ENCODE results near the gene NOP16. TPM values are rescaled to one million over a fixed set of nuclear protein-coding genes. Genes with fewer than 3 reads are reported as not detected.

The NOP16 gene
- polyA plus RNA-seq, 4 donors, result 22.5 to 47.6 (median 29.2) TPM

- peaks cover 6 to 91% (median 9%) of the 10 kb centered on the region in 3 donors for H3K36me3 ChIP-seq (ENCODE audit: control insufficient read depth in 3 of 3, insufficient read depth in 2 of 3, low read depth in 1 of 3, low read length in 3 of 3)
- 82 to 93% (median 90%) methylated on average over 11 of the region's 11 CpGs for WGBS, 3 donors
- FAIRE-seq, result no peak
- no peak overlapping the region for H3K27ac ChIP-seq (ENCODE audit: low read depth in 1 of 3, low read length in 2 of 3)
- peaks cover 0 to 2% (median 0%) of the 10 kb centered on the region in 3 donors for H3K4me1 ChIP-seq (ENCODE audit: control insufficient read depth in 3 of 3, insufficient read depth in 2 of 3, low read depth in 1 of 3, low read length in 2 of 3)
- H3K4me3 ChIP-seq (ENCODE audit: low read depth in 1 of 3, low read length in 3 of 3), result no peak overlapping the region
- no peak for DNase-seq
- H3K27me3 ChIP-seq (ENCODE audit: control insufficient read depth in 3 of 3, insufficient read depth in 3 of 3, low read length in 3 of 3), result no peaks in the 10 kb centered on the region
- H3K9me3 ChIP-seq (ENCODE audit: control insufficient read depth in 2 of 2, insufficient read depth in 1 of 2, low read depth in 1 of 2, low read length in 1 of 2), result no peaks in the 10 kb centered on the region
Measured at GRCh38 chr5:176394881-176395675, 6.7 kb upstream of the NOP16 start.

- Histone ChIP-seq H3K27ac (ENCODE audit: low read depth in 1 of 3, low read length in 2 of 3) (no peak overlapping the region), H3K4me1 (ENCODE audit: control insufficient read depth in 3 of 3, insufficient read depth in 2 of 3, low read depth in 1 of 3, low read length in 2 of 3) (peaks cover 0 to 3% (median 0%) of the 10 kb centered on the region in 3 donors), H3K9me3 (ENCODE audit: control insufficient read depth in 2 of 2, insufficient read depth in 1 of 2, low read depth in 1 of 2, low read length in 1 of 2) (no peaks in the 10 kb centered on the region), H3K36me3 (ENCODE audit: control insufficient read depth in 3 of 3, insufficient read depth in 2 of 3, low read depth in 1 of 3, low read length in 3 of 3) (peaks cover 6 to 82% (median 9%) of the 10 kb centered on the region in 3 donors), H3K4me3 (ENCODE audit: low read depth in 1 of 3, low read length in 3 of 3) (no peak overlapping the region), H3K27me3 (ENCODE audit: control insufficient read depth in 3 of 3, insufficient read depth in 3 of 3, low read length in 3 of 3) (no peaks in the 10 kb centered on the region)
- WGBS, 3 donors, result 94 to 97% (median 94%) methylated on average over 9 of the region's 9 CpGs
- no peak for DNase-seq
- no peak for FAIRE-seq
Measured at GRCh38 chr5:176394096-176394495, 5.7 kb upstream of the NOP16 start.

- H3K4me1 ChIP-seq (ENCODE audit: control insufficient read depth in 3 of 3, insufficient read depth in 2 of 3, low read depth in 1 of 3, low read length in 2 of 3), result peaks cover 1 to 4% (median 2%) of the 10 kb centered on the region in 3 donors
- no peak overlapping the region for H3K4me3 ChIP-seq (ENCODE audit: low read depth in 1 of 3, low read length in 3 of 3)
- FAIRE-seq, result no peak
- no peaks in the 10 kb centered on the region for H3K27me3 ChIP-seq (ENCODE audit: control insufficient read depth in 3 of 3, insufficient read depth in 3 of 3, low read length in 3 of 3)
- DNase-seq, result no peak
- peaks cover 2 to 69% (median 6%) of the 10 kb centered on the region in 3 donors for H3K36me3 ChIP-seq (ENCODE audit: control insufficient read depth in 3 of 3, insufficient read depth in 2 of 3, low read depth in 1 of 3, low read length in 3 of 3)
- no peaks in the 10 kb centered on the region for H3K9me3 ChIP-seq (ENCODE audit: control insufficient read depth in 2 of 2, insufficient read depth in 1 of 2, low read depth in 1 of 2, low read length in 1 of 2)
- no peak overlapping the region for H3K27ac ChIP-seq (ENCODE audit: low read depth in 1 of 3, low read length in 2 of 3)
- WGBS, 3 donors, result 81 to 90% (median 88%) methylated on average over 11 of the region's 11 CpGs
Measured at GRCh38 chr5:176392526-176392925, 4.1 kb upstream of the NOP16 start.

GRCh38 chr5:176391999-176392398 lies 3.6 kb upstream of the NOP16 start:
- Histone ChIP-seq H3K36me3 (ENCODE audit: control insufficient read depth in 3 of 3, insufficient read depth in 2 of 3, low read depth in 1 of 3, low read length in 3 of 3) (peaks cover under 1 to 64% (median 2%) of the 10 kb centered on the region in 3 donors), H3K27ac (ENCODE audit: low read depth in 1 of 3, low read length in 2 of 3) (no peak overlapping the region), H3K27me3 (ENCODE audit: control insufficient read depth in 3 of 3, insufficient read depth in 3 of 3, low read length in 3 of 3) (no peaks in the 10 kb centered on the region), H3K9me3 (ENCODE audit: control insufficient read depth in 2 of 2, insufficient read depth in 1 of 2, low read depth in 1 of 2, low read length in 1 of 2) (no peaks in the 10 kb centered on the region), H3K4me3 (ENCODE audit: low read depth in 1 of 3, low read length in 3 of 3) (no peak overlapping the region), H3K4me1 (ENCODE audit: control insufficient read depth in 3 of 3, insufficient read depth in 2 of 3, low read depth in 1 of 3, low read length in 2 of 3) (peaks cover 3 to 10% (median 5%) of the 10 kb centered on the region in 3 donors)
- 90 to 92% (median 91%) methylated on average over 4 of the region's 4 CpGs for WGBS, 3 donors
- DNase-seq (no peak), FAIRE-seq (no peak)

GRCh38 chr5:176391479-176391878 lies 3.1 kb upstream of the NOP16 start:
- Histone ChIP-seq H3K4me3 (ENCODE audit: low read depth in 1 of 3, low read length in 3 of 3) (no peak overlapping the region), H3K9me3 (ENCODE audit: control insufficient read depth in 2 of 2, insufficient read depth in 1 of 2, low read depth in 1 of 2, low read length in 1 of 2) (no peaks in the 10 kb centered on the region), H3K36me3 (ENCODE audit: control insufficient read depth in 3 of 3, insufficient read depth in 2 of 3, low read depth in 1 of 3, low read length in 3 of 3) (peaks cover 2 to 61% (median 2%) of the 10 kb centered on the region in 3 donors), H3K4me1 (ENCODE audit: control insufficient read depth in 3 of 3, insufficient read depth in 2 of 3, low read depth in 1 of 3, low read length in 2 of 3) (peaks cover 4 to 12% (median 5%) of the 10 kb centered on the region in 3 donors), H3K27ac (ENCODE audit: low read depth in 1 of 3, low read length in 2 of 3) (no peak overlapping the region), H3K27me3 (ENCODE audit: control insufficient read depth in 3 of 3, insufficient read depth in 3 of 3, low read length in 3 of 3) (no peaks in the 10 kb centered on the region)
- 80 to 94% (median 88%) methylated on average over 4 of the region's 4 CpGs for WGBS, 3 donors
- FAIRE-seq (no peak), DNase-seq (no peak)

GRCh38 chr5:176389135-176390123 lies 1.0 kb upstream of the NOP16 start:
- WGBS, 3 donors, result 25 to 31% (median 27%) methylated on average over 33 to 41 of the region's 41 CpGs
- Histone ChIP-seq H3K27me3 (ENCODE audit: control insufficient read depth in 3 of 3, insufficient read depth in 3 of 3, low read length in 3 of 3) (no peaks in the 10 kb centered on the region), H3K36me3 (ENCODE audit: control insufficient read depth in 3 of 3, insufficient read depth in 2 of 3, low read depth in 1 of 3, low read length in 3 of 3) (peaks cover 2 to 54% (median 8%) of the 10 kb centered on the region in 3 donors), H3K27ac (ENCODE audit: low read depth in 1 of 3, low read length in 2 of 3) (peak overlapping the region; percentile 96 to 98 (median 97)), H3K4me1 (ENCODE audit: control insufficient read depth in 3 of 3, insufficient read depth in 2 of 3, low read depth in 1 of 3, low read length in 2 of 3) (peaks cover 4 to 12% (median 5%) of the 10 kb centered on the region in 3 donors), H3K4me3 (ENCODE audit: low read depth in 1 of 3, low read length in 3 of 3) (peak overlapping the region; percentile 48 to 90 (median 74)), H3K9me3 (ENCODE audit: control insufficient read depth in 2 of 2, insufficient read depth in 1 of 2, low read depth in 1 of 2, low read length in 1 of 2) (no peaks in the 10 kb centered on the region)
- no peak for FAIRE-seq
- no peak for DNase-seq

GRCh38 chr5:176388003-176388443 lies 375 bp downstream of the NOP16 start:
- peak overlapping the region in 2 of 3 donors; percentile 97 to 98 for H3K27ac ChIP-seq (ENCODE audit: low read depth in 1 of 3, low read length in 2 of 3)
- peak overlapping the region; percentile 70 to 90 (median 78) for H3K4me3 ChIP-seq (ENCODE audit: low read depth in 1 of 3, low read length in 3 of 3)
- H3K27me3 ChIP-seq (ENCODE audit: control insufficient read depth in 3 of 3, insufficient read depth in 3 of 3, low read length in 3 of 3), result no peaks in the 10 kb centered on the region
- FAIRE-seq (no peak), DNase-seq (peak in 1 of 2 donors; percentile 51)
- no peaks in the 10 kb centered on the region for H3K9me3 ChIP-seq (ENCODE audit: control insufficient read depth in 2 of 2, insufficient read depth in 1 of 2, low read depth in 1 of 2, low read length in 1 of 2)
- peaks cover 4 to 12% (median 5%) of the 10 kb centered on the region in 3 donors for H3K4me1 ChIP-seq (ENCODE audit: control insufficient read depth in 3 of 3, insufficient read depth in 2 of 3, low read depth in 1 of 3, low read length in 2 of 3)
- WGBS, 3 donors, result 0 to 1% (median 0%) methylated on average over 21 to 29 of the region's 29 CpGs
- H3K36me3 ChIP-seq (ENCODE audit: control insufficient read depth in 3 of 3, insufficient read depth in 2 of 3, low read depth in 1 of 3, low read length in 3 of 3), result peaks cover 6 to 57% (median 16%) of the 10 kb centered on the region in 3 donors

GRCh38 chr5:176387384-176387925 lies 943 bp downstream of the NOP16 start:
- H3K4me1 ChIP-seq (ENCODE audit: control insufficient read depth in 3 of 3, insufficient read depth in 2 of 3, low read depth in 1 of 3, low read length in 2 of 3), result peaks cover 4 to 12% (median 5%) of the 10 kb centered on the region in 3 donors
- peak overlapping the region; percentile 34 to 90 (median 78) for H3K4me3 ChIP-seq (ENCODE audit: low read depth in 1 of 3, low read length in 3 of 3)
- DNase-seq (no peak), FAIRE-seq (no peak)
- WGBS, 3 donors, result 32 to 35% (median 35%) methylated on average over 8 of the region's 8 CpGs
- H3K9me3 ChIP-seq (ENCODE audit: control insufficient read depth in 2 of 2, insufficient read depth in 1 of 2, low read depth in 1 of 2, low read length in 1 of 2), result no peaks in the 10 kb centered on the region
- H3K36me3 ChIP-seq (ENCODE audit: control insufficient read depth in 3 of 3, insufficient read depth in 2 of 3, low read depth in 1 of 3, low read length in 3 of 3), result peaks cover 6 to 57% (median 18%) of the 10 kb centered on the region in 3 donors
- no peak overlapping the region for H3K27ac ChIP-seq (ENCODE audit: low read depth in 1 of 3, low read length in 2 of 3)
- no peaks in the 10 kb centered on the region for H3K27me3 ChIP-seq (ENCODE audit: control insufficient read depth in 3 of 3, insufficient read depth in 3 of 3, low read length in 3 of 3)

Measured in small intestine (tissue), 7 donors.